PFSK-1 (cell line): ENCODE measurements around the gene MTUS2.

ENCODE experiments used
- POLR2AphosphoS5 ChIP-seq: IDR thresholded peaks from 2 replicates; pipeline ENCODE4 v1.6.1; 2012; ENCODE audit warnings: low read depth, mild to moderate bottlenecking, control low read depth, low read length, moderate library complexity
- TAF1 ChIP-seq: IDR thresholded peaks from 2 replicates; pipeline ENCODE4 v1.6.1; 2012; ENCODE audit warnings: low read length, control low read depth, borderline replicate concordance; ENCODE audit not compliant: insufficient read depth

DNA sequence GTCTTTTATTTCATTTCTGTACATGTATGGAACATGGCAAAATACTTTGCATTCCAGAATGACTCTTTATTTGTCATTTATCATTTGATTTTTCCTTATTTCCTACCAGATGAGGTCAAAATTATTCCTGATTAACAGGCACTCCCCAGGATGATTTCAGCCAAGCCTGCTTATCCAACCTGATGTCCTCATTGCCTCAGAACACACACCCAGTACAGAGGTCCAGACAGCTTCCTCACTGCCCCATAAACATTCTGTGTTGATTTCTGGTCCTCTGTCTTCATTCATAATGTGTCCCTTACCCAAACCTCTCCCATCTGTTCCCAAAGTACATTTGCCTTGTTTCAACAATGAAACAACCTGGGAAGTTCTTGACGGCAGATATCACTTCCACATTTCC lies 367.4 kb downstream of the MTUS2 start:
- no peak for TF ChIP-seq TAF1
- TF ChIP-seq POLR2AphosphoS5 = no peak
